Endothelial cell of umbilical vein (primary cell): ENCODE data around the gene LOX. TPM values are rescaled to one million over a fixed set of nuclear protein-coding genes. Genes with fewer than 3 reads are reported as not detected.

Experiments used
- BruUV-seq: library from RNA; stranded (reverse); fragments of 400-500 nt; replicated peaks from 2 replicates; lab custom pipeline; 2021; lab: Mats Ljungman, UMichigan
- CTCF ChIA-PET: fragments of 300-600, 350-600 bp; sonication (Branson Sonifier 250); formaldehyde crosslinking; loops from one replicate; lab custom pipeline; 2021; ENCODE audit warnings: antibody characterized with exemption, inconsistent platforms; lab: Charles Lee
- POLR2A ChIA-PET: fragments of 300-600, 350-600 bp; sonication (Branson Sonifier 250); formaldehyde crosslinking; loops from one replicate; lab custom pipeline; 2021; ENCODE audit warnings: antibody characterized with exemption, inconsistent platforms; lab: Charles Lee
- DNase-seq: peaks from one replicate; pipeline ENCODE4 v3.0.0-alpha.2; 2011; ENCODE audit warnings: low read depth, low spot score
- FAIRE-seq: peaks from 2 replicates; lab custom pipeline; 2011; peaks lifted over from hg19 to GRCh38; lab: Jason Lieb, UNC
- H2AFZ ChIP-seq: 2 replicates; pipeline ENCODE4 v1.6.0; 2012; ENCODE audit warnings: low read depth, low read length, control low read depth, inconsistent platforms
- H3K27ac ChIP-seq: 2 replicates; pipeline ENCODE4 v1.5.1; 2011; ENCODE audit warnings: low read depth, mild to moderate bottlenecking, control low read depth, low read length, moderate library complexity; ENCODE audit not compliant: insufficient read depth
- H3K27me3 ChIP-seq, 2 experiments: 2 replicates each; pipeline versions ENCODE4 v1.6.0 to v1.6.1; 2011; ENCODE audit warnings: low read length in 2 of 2, mixed read lengths in 1 of 2; ENCODE audit not compliant: control insufficient read depth in 2 of 2, insufficient read depth in 2 of 2
- H3K36me3 ChIP-seq, 2 experiments: 2 replicates in 1 of 2; 3 replicates in 1 of 2; pipeline ENCODE4 v1.5.1; 2011; ENCODE audit warnings: low read length in 2 of 2, mild to moderate bottlenecking in 1 of 2, moderate library complexity in 1 of 2; ENCODE audit not compliant: control insufficient read depth in 2 of 2, insufficient read depth in 2 of 2; ENCODE audit errors: extremely low read depth in 1 of 2
- H3K4me1 ChIP-seq: 3 replicates; pipeline ENCODE4 v1.5.1; 2011; ENCODE audit warnings: mild to moderate bottlenecking, low read length; ENCODE audit not compliant: control insufficient read depth, insufficient read depth; ENCODE audit errors: extremely low read depth
- H3K4me2 ChIP-seq: 2 replicates; pipeline ENCODE4 v1.6.1; 2011; ENCODE audit warnings: low read length, control low read depth, mixed read lengths; ENCODE audit not compliant: insufficient read depth
- H3K4me3 ChIP-seq, 3 experiments: fragments of 200-600 bp in 1 of 3; sonication (generic), shearing (Covaris generic) in 1 of 3; replicated peaks in 1 of 3; 2 replicates each; pipeline ENCODE4 v1.5.1; 2011 to 2016; ENCODE audit warnings: control low read depth in 3 of 3, low read length in 3 of 3, mild to moderate bottlenecking in 2 of 3, inconsistent platforms in 1 of 3, low read depth in 1 of 3, moderate library complexity in 1 of 3; ENCODE audit not compliant: insufficient read depth in 1 of 3
- H3K79me2 ChIP-seq: 2 replicates; pipeline ENCODE4 v1.6.0; 2012; ENCODE audit warnings: low read length, inconsistent platforms; ENCODE audit not compliant: control insufficient read depth, insufficient read depth
- H3K9ac ChIP-seq: replicated peaks from 2 replicates; pipeline ENCODE3; 2011; ENCODE audit warnings: low read length, control low read depth; ENCODE audit not compliant: insufficient read depth; ENCODE audit errors: extremely low read depth
- H3K9me1 ChIP-seq: replicated peaks from 3 replicates; pipeline ENCODE4 v1.6.0; 2011; ENCODE audit warnings: mild to moderate bottlenecking, low read length; ENCODE audit not compliant: control insufficient read depth, insufficient read depth; ENCODE audit errors: extremely low read depth
- H3K9me3 ChIP-seq: replicated peaks from 2 replicates; pipeline ENCODE4 v1.5.1; 2012; ENCODE audit warnings: low read length, inconsistent platforms; ENCODE audit not compliant: control insufficient read depth, insufficient read depth
- H4K20me1 ChIP-seq: replicated peaks from 2 replicates; pipeline ENCODE3; 2011; ENCODE audit warnings: mild to moderate bottlenecking, low read length; ENCODE audit not compliant: control insufficient read depth, insufficient read depth; ENCODE audit errors: extremely low read depth
- JUN ChIP-seq: IDR thresholded peaks from 2 replicates; pipeline ENCODE4 v1.6.1; 2011; ENCODE audit warnings: borderline replicate concordance, low read depth; ENCODE audit not compliant: insufficient read length, insufficient read depth
- MYC ChIP-seq: IDR thresholded peaks from one replicate; pipeline ENCODE4 v1.6.1; 2011; ENCODE audit warnings: mild to moderate bottlenecking, low read depth, low read length
- dilution Hi-C: fragments of 300-500 bp; cut with MboI; formaldehyde crosslinking; loops from one replicate; pipeline ENCODE4 v1.15.0; 2019; ENCODE audit warnings: low sequenced_read_pairs; ENCODE audit not compliant: extremely low pct_ligation_motif_present
- intact Hi-C: fragments of 100-400 bp; cut with micrococcal nuclease; formaldehyde crosslinking; loops from one replicate; pipeline ENCODE4 v1.10.0; 2022
- polyA plus RNA-seq, 4 experiments: library from polyadenylated mRNA; depleted of rRNA in 3 of 4; stranded (reverse) in 3 of 4; unstranded in 1 of 4; fragments of >200 nt; gene quantifications; 2 replicates each; pipeline versions ENCODE4 v1.2.1 to v1.2.3, GENCODE V29; 2011 to 2012; ENCODE audit warnings: missing spikeins in 1 of 4
- total RNA-seq: library from RNA; stranded (reverse); gene quantifications from 2 replicates; pipeline ENCODE4 v1.2.3, GENCODE V29; 2021
- TF ChIP-seq, protein P1 (sequence below): IDR thresholded peaks from 2 replicates; pipeline ENCODE4 v1.6.1; 2011; ENCODE audit not compliant: insufficient read depth, insufficient read length

Gene LOX
- total and polyA plus RNA-seq, 2 donors (not counting 3 experiments of a cell fraction or from before 2014, with no cell fraction given) = 39.0 to 79.1 TPM

DNA sequence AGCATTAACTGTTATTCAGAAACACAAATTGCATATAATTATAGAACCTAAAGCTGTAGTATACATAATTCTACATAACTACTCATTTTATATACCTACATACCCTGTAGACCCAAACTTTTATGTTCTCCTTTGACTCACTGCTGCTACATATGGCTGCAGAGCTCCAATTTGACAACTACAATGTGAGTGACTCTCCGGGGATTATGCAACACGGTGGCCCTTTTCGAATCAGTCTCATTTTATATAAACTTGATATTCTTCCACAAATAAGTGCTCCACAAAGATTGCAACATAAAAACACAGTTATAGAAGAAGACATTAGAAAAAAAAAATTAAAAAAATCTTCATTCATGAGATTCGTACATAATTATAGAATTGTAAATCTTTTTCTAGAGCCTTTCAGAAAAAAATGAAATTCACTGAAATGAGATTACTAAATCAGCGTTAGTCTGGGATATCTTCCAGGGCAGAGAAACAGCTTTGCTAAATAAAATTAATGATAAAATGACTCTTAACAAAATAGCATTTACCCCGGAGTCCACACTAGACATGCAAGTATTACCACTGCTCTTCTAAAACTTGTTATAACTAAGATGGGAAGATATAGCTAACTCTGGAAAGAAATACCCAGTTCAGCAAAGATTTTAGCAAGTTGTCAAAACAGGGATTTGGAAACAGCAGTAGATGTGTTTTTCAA is 63.7 kb downstream of the LOX start:
- no TSS peak for BruUV-seq
- no peaks in the 10 kb centered on the region for H3K4me1 ChIP-seq
- H3K4me3 ChIP-seq = no peak overlapping the region
- H3K27me3 ChIP-seq = no peaks in the 10 kb centered on the region
- FAIRE-seq = no peak
- peaks cover 12% of the 10 kb centered on the region for H3K79me2 ChIP-seq
- no peaks in the 10 kb centered on the region for H4K20me1 ChIP-seq
- H3K4me2 ChIP-seq = no peak overlapping the region
- H3K9me1 ChIP-seq = no peaks in the 10 kb centered on the region
- no peak overlapping the region for H3K9ac ChIP-seq
- no peak overlapping the region for H2AFZ ChIP-seq
- CTCF ChIA-PET = interaction anchor here (1.6 kb wide), 1 partner anchor 63 kb away, joined by 6 read pairs; the partner anchor contains the start of gene LOX
- no peak for DNase-seq
- intact Hi-C loops (no loop called here), dilution Hi-C loops (no loop called here)
- no peaks in the 10 kb centered on the region for H3K9me3 ChIP-seq
- POLR2A ChIA-PET = no interaction called here
- H3K27ac ChIP-seq = no peak overlapping the region
- H3K36me3 ChIP-seq = no peaks in the 10 kb centered on the region
- TF ChIP-seq, protein P1, sequence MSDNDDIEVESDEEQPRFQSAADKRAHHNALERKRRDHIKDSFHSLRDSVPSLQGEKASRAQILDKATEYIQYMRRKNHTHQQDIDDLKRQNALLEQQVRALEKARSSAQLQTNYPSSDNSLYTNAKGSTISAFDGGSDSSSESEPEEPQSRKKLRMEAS = no peak
- TF ChIP-seq JUN (no peak), MYC (no peak)

Other genes with a start within 250 kb of the LOX start
- gene FTMT, start 226.4 kb downstream of the LOX start, total RNA-seq = not detected in 2 replicates
- gene FTMT, start 226.4 kb downstream of the LOX start, polyA plus RNA-seq = not detected in 2 replicates
- 14.4 and 14.7 TPM in 2 replicates for gene SRFBP1, start 116.3 kb downstream of the LOX start, total RNA-seq
- gene SRFBP1, start 116.3 kb downstream of the LOX start, polyA plus RNA-seq = 0.99 and 1.4 TPM in 2 replicates
- gene ZNF474, start 51.3 kb upstream of the LOX start, total RNA-seq = 0.16 TPM in 1 of 2 replicates, not detected in the other
- 0.03 TPM in 2 replicates for gene ZNF474, start 51.3 kb upstream of the LOX start, polyA plus RNA-seq
- 35.9 and 42.0 TPM in 2 replicates for gene SNCAIP, start 234.0 kb upstream of the LOX start, total RNA-seq
- 12.0 and 13.1 TPM in 2 replicates for gene SNCAIP, start 234.0 kb upstream of the LOX start, polyA plus RNA-seq